ENCODE results near the gene IMPDH1.
A peak's percentile ranks its signal among the peaks of the same experiment; 100 is the strongest.

Gene IMPDH1

GRCh38 chr7:128434413-128435326 is 24.9 kb upstream of the IMPDH1 start:
- no peak for DNase-seq (ENCODE audit: low spot score)

DNA sequence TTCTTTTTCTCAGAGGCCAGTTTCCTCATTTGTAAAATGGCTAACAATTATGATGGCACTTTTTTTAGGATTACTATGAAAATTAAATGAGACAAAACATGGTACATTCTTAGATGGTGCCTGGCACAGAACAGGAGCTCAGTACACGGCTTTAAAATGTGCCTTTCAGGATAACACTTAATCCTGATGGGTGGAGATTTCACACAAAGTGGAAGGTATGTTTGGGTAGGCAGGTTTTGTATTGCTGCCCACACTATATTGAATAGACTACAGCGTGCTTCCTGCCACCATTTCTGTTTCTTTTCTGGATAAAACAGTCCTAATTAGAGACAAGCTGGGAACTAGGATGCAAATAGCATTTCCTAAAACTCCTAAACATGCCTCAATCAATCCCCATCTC is 22.0 kb upstream of the IMPDH1 start:
- no peak for DNase-seq (ENCODE audit: low spot score)

- DNase-seq (ENCODE audit: low spot score) = no peak
Observed at GRCh38 chr7:128431221-128431620, 21.4 kb upstream of the IMPDH1 start.

DNA sequence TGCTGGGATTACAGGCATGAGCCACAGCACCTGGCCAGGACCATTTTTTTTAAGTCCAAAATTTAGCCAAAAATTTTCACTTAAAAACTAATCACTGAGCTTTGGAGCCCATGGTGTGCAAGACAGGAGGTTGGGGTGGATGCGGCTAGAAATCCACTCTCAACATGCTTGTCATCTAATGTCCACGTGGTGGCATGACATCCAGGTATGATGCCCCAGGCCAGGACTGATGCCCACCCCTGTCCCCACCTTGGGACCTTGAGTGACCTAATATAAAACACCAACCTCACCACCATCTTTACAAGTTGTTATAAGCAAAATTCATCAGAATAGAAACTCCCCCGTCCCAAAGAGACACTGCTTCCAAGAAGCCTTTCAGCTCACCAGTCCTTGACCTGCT is 20.4 kb upstream of the IMPDH1 start:
- no peak for DNase-seq (ENCODE audit: low spot score)

DNA sequence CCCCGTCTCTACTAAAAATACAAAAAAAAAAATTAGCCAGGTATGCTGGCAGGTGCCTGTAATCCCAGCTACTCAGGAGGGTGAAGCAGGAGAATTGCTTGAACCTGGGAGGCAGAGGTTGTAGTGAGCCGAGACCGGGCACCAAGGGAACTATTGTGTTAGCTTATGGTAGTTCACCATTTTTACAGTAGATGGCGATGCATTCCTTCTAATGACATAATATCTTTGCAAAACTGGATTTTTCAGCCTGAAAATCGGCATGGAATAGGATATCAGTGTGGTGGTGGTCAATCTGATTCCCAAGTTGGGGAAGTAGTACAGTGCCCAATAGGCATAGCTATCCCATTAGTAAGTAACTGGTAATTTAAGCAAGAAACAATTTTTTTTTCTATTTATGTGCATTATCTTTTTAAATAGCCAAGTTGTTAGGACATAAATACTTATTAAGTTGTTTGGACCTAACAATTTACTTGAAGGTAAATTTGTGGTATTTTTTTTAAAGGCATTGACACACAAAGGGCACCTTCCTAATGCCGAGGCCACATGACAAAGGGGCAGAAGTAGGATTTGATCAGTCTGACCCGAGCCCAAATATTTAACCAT is 17.6 kb upstream of the IMPDH1 start:
- no peak for DNase-seq (ENCODE audit: low spot score)

- DNase-seq (ENCODE audit: low spot score) = peak; percentile 83
Observed at GRCh38 chr7:128425850-128426249, 16.1 kb upstream of the IMPDH1 start.

DNA sequence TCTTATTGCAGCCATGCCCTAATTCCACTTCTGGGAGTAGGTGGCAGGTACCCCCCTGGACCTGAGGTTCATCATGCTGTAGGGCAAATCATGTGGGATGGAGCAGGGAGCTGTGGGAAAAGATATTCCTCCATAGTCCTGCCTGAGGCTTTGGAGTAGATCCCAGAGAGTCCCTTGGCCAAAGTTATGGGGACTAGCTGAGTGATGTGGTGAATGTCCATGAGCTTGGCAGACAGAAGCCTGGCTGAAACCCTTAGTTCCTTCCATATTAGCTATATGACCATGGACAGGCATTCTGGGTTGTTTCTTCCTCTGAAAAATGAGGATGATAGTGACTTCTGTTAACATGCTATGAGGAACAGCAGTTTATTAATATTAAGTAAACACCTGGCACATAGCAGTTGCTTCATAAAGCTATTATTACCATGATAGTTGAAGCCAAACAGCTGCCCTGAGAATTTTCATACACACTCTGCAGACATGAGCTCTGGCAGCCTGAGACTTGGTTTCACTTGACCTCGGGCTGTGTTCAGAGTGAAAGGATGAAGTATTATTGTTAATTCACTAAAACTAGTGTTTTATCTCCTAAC is 15.0 kb upstream of the IMPDH1 start:
- no peak for DNase-seq (ENCODE audit: low spot score)

DNA sequence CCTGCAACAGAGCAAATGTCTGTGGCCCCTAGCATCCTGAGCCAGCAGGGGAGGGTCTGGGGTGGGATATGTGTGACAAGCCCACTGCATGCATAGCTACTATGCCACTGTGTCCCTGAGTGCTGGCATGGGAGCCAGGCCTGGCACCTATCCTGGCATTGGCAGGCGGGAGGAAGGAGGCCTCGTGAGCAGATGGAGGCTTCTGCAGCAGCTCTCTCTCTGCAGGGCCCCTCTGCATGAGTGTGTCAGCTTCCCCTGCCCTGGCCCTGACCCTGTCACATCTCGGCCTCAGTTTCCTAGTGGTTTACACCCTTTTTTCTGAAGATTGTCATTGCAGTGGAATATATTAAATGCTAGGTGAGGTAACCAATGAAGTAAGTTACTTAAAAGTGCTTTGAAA is 13.1 kb upstream of the IMPDH1 start:
- DNase-seq (ENCODE audit: low spot score) = no peak

- DNase-seq (ENCODE audit: low spot score) = no peak
Observed at GRCh38 chr7:128422037-128422436, 12.3 kb upstream of the IMPDH1 start.

- no peak for DNase-seq (ENCODE audit: low spot score)
Observed at GRCh38 chr7:128421384-128421783, 11.6 kb upstream of the IMPDH1 start.

- no peak for DNase-seq (ENCODE audit: low spot score)
Observed at GRCh38 chr7:128420773-128421172, 11.0 kb upstream of the IMPDH1 start.

DNA sequence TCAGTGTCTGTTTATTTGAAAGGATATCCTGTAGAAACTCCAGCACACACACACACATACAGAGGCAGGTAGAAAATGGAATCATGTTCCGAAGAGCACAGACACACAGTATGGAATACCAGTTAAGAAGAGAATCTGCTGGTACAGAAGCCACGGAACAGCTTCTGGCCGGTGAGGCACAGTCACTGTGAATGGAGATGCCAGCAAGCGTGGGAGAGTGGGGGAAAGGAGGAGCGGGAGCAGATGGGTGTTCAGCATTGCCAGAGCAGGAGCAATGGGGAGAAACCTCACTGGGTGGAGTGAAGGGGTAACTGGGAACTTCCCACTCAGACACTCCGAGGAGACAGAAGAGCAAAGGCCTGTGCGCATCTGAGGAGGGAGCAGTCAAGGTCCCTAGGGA is 9.5 kb upstream of the IMPDH1 start:
- DNase-seq (ENCODE audit: low spot score) = no peak

DNA sequence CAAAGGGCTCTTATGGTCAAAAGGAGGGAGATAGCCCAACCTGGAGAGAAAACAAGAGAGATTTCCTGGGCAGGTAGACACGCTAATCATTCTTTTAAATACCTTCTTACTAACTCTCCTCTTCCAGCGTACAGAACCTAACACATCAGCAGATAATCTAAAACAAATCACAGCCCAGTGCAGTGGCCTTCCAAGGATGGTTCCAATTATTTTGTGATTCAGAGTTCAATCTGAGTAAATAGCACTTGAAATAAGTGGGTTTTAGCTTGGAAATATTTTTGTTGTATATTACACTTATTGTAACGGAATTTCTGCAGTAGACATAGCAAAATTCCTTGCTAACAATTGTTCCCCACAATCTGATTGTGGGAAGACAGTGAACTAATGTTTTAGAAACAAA is 7.3 kb upstream of the IMPDH1 start:
- DNase-seq (ENCODE audit: low spot score) = no peak

- DNase-seq (ENCODE audit: low spot score) = no peak
Observed at GRCh38 chr7:128415217-128415785, 5.5 kb upstream of the IMPDH1 start.

DNA sequence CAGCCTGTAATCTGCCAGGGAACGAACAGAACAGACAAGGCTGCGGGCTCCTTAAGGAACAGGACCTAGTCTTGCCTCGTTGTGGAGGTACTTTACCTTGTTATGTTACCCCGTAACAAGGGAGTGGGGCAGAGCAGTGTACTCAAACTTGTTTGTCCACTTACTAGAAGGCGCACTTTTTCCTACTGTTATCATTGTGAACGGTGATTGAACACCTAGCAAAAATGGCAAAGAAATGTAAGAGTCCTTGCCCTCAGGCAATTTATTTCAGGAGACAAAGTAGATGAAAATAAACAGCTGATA is 620 bp upstream of the IMPDH1 start:
- DNase-seq (ENCODE audit: low spot score) = no peak

GRCh38 chr7:128408709-128409595 is 830 bp downstream of the IMPDH1 start:
- DNase-seq (ENCODE audit: low spot score) = peak; percentile 70

- peak; percentile 60 for DNase-seq (ENCODE audit: low spot score)
Observed at GRCh38 chr7:128407751-128408708, 1.8 kb downstream of the IMPDH1 start.

GRCh38 chr7:128407233-128407589 is 2.6 kb downstream of the IMPDH1 start:
- no peak for DNase-seq (ENCODE audit: low spot score)

DNA sequence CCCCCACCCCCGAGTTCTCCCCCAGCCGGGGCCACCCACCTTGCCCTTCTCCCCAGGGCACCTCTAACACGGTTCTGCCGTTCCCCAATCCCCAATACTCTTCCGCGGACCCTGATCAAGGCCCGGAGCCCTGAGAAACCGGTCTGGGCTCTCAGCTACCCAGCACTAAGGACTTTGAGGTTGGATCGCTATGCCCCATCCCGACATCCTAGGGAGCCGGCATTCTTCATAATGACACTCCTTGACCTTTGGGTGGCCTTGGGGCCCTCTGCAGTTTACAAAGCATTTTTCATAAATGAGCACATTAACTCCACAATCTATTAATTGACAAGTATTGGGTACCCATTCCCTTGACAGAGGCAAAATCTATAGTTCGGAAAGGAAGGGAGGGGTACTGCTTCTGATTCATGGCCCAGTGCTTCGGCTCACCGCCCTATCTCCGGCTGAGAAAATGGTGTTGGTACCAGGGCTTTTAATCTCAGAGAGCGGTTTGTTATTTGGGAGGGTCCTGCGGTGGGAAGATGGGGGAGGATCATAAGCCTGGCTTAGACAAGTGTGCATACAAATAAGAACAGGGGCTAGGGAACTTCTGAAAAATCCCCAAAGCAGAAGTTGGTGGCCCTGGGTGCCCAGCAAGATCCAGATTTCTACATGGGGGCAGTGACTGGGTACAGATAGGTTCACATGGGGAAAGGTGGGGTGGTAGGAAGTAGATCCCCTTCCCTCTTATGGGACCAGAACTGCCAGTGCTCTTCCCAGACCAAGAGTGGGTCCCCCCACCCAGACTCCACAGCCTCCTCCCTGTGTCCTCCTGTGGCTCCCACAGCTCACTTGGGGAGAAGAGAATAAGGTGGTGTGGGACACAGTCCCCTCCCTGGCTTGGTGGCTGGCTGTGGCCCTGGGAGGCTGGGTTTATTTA is 3.2 kb downstream of the IMPDH1 start:
- no peak for DNase-seq (ENCODE audit: low spot score)
